Airway epithelial cell (primary cell): ENCODE results near the gene COX7B. TPM values are rescaled to one million over a fixed set of nuclear protein-coding genes. Genes with fewer than 3 reads are reported as not detected.

ENCODE experiments used
- total RNA-seq: library from RNA; depleted of rRNA; stranded (reverse); fragments of >200 nt; gene quantifications from 2 replicates; pipeline ENCODE4 v1.2.3, GENCODE V29; 2015

Gene COX7B
- total RNA-seq: 383 and 553 TPM in 2 replicates

DNA sequence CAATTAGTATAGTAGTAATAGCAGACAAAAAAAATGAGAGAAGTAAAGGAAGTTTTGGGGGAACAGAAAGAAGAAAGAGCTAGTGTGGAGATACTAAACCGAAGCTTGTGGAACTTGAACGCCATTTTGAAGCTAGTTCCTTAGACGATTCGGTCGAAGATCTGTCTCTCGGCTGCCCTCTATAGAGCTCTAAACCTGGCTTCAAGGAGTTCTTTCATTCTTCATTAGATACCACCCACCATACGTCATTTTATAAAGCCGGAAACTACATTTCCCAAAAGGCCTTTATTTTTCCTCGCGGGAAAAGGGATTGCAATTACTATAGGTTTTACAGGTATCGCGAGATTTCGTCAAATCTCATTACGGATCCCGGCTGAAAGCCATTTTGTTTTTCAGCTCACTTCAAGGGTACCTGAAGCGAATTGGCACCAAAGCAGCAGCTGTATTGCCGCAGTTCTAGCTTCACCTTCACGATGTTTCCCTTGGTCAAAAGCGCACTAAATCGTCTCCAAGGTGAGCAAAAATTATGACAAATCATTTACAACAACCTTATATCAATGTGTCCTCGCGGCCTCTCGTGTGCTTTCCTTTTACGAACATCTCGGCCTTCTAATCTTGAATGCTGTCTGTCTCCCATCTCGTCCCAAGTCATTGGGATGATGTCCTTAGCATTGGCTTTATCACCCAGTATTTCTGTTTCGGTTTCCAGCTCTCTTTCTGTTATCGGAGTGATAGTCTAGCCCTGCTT is at the start of gene COX7B:
TSS of gene COX7B (plus strand) at position 388 of the 748 bp plus-strand sequence. CDS start at position 474, 86 bp downstream.

DNA sequence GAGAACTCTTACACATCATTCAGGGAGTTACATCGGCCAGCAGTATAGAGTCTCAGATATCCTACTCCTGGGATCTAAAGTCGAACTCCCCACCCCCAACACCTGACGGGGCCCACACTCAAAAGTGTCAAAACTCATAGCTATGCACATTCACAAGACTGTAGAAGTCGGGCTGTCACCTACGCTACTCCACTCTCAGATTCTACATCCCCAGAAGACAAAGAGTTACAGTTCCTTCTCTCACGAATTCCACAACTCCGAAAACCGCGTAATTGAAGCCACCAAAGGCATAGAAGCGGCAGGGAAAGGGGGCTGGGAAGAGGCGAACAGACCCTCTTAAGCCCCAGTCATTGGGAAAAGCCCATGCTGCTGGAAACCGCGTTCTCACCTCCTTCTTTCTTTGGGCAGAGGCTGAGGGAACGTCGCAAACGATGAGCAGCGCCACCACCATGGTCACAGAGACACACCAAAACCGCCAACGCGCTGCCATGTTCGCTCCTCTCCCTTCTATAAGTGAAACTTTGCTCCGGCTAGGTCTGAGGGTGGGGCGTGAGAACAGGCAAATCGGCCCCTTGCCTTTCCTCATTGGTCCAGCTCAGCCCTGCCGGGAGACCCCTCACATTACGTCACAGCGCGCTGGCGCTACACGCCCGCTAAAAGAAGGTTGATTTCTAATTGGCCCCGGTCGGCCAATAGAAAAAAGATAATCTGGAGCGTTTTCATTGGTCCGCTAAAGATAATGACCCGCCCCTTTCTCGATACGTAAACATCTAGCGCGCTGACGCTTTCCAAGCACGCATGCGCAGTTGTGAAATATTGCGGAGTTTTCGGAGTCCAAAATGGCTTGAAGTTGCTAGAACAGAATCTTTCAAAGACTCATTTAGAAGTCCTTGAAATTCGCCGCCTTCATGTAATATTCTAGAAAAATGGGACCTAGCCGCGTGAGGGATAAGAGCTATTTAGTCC is 4.1 kb upstream of the COX7B start, which contains the start of gene MAGT1:
TSS of gene MAGT1 (minus strand) at position 515 of the 966 bp plus-strand sequence. CDS start at position 490, 25 bp downstream.

DNA sequence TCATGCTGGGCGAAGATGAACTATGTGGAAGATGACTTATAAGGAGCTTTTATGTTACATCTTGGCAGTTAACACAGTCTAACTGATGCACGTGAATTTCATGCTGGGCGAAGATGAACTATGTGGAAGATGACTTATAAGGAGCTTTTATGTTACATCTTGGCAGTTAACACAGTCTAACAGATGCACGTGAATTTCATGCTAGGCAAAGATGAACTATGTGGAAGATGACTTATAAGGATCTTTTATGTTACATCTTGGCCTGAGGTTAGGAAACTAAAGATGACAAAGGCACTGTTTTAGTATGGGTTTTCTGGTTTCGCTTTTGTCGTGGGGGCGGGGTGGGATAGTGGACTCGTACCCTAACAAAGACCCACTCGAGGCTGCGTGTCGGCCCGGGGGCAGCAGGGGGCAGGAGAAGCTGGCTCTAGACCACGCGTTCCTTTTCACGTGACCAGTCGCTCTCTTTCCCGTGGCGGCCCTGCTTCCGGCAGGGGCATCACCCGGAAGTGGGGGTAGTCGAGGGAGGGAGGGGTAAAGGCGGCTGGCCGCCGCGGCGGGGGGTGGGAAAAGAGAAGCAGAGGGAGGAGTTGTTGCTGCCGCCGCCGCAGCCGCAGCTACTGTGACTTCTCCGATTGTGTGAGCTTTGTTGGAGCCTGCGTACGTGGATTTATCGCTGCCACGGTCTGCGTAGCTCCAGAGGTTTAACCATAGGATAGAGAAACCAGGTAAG is 11.0 kb downstream of the COX7B start, which contains the start of gene ATP7A:
TSS of gene ATP7A (plus strand) at position 586 of the 733 bp plus-strand sequence. CDS start 60,949 bp downstream, outside the sequence.

Other genes with a start within 250 kb of the COX7B start
- 33.6 and 35.9 TPM in 2 replicates for gene ATRX, start 113.3 kb upstream of the COX7B start, total RNA-seq
- 41.4 and 46.4 TPM in 2 replicates for gene MAGT1, start 4.0 kb upstream of the COX7B start, total RNA-seq
- gene ATP7A, start 11.2 kb downstream of the COX7B start, total RNA-seq: 6.7 and 8.0 TPM in 2 replicates
- gene PGAM4, start 70.2 kb downstream of the COX7B start, total RNA-seq: not detected in 2 replicates
- 534 and 950 TPM in 2 replicates for gene PGK1, start 204.8 kb downstream of the COX7B start, total RNA-seq
- gene TAF9B, start 240.2 kb downstream of the COX7B start, total RNA-seq: 8.7 and 12.1 TPM in 2 replicates